WERI-Rb-1 (cell line): ENCODE data around the gene MFAP4.

Experiments used
- DNase-seq: peaks from one replicate; pipeline ENCODE4 v3.0.0-alpha.2; 2020
- H3K27ac ChIP-seq: fragments of 250-450 bp; sonication (Bioruptor Pico); 2 replicates; pipeline ENCODE4 v1.5.1; 2020; ENCODE audit warnings: mild to moderate bottlenecking, moderate library complexity
- H3K27me3 ChIP-seq: fragments of 250-450 bp; sonication (Bioruptor Pico); 2 replicates; pipeline ENCODE4 v1.5.1; 2021; ENCODE audit warnings: mild to moderate bottlenecking, low read depth, moderate library complexity; ENCODE audit not compliant: insufficient read depth, severe bottlenecking
- H3K36me3 ChIP-seq: fragments of 250-450 bp; sonication (Bioruptor Pico); 2 replicates; pipeline ENCODE4 v1.5.1; 2020; ENCODE audit warnings: mild to moderate bottlenecking, moderate library complexity
- H3K4me3 ChIP-seq: 2 replicates; pipeline ENCODE4 v1.5.1; 2011; ENCODE audit warnings: low read depth, mild to moderate bottlenecking, control low read depth, low read length
- H3K9me3 ChIP-seq: fragments of 250-450 bp; sonication (Bioruptor Pico); 2 replicates; pipeline ENCODE4 v1.5.1; 2021; ENCODE audit warnings: mild to moderate bottlenecking, moderate library complexity; ENCODE audit not compliant: severe bottlenecking
- CTCF ChIP-seq: IDR thresholded peaks from 2 replicates; pipeline ENCODE4 v1.5.1; 2011; ENCODE audit warnings: low read depth, mild to moderate bottlenecking, control low read depth, inconsistent platforms, low read length

MFAP4 gene

DNA sequence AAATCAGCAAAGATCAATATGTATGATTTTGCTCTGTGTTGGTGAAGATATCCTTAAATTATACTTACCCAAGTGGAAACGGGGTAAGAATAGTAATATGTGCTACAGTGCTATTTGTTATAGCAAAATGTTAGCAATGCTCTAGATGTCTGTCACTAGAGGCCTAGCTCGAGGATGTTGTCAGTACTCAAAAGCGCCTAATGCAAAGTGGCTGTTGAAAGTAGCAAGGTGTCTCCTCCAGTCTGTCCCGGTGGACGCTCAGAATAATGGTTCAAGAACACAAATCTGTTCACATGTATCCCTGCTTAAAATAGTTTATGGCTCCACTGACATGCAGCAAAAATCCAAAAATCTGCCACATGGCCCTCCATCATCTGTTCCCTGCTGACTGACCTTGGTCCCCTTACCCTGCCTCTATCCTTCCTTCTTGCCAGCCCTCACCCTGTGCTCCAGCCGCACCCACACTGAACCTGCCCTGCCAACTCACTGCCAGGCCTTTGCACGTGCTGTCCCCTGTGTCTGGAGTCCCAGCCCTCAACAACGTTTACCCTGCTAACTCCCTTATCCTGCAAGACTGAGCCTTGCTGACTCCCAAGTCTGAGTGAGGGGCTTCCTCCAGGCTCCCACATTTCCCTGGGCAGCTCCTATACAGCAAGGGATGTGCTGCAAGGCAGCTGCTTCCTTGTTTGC is 14.5 kb upstream of the MFAP4 start:
- TF ChIP-seq CTCF, result no peak
- DNase-seq, result no peak
- H3K27ac ChIP-seq, result no peak overlapping the region

DNA sequence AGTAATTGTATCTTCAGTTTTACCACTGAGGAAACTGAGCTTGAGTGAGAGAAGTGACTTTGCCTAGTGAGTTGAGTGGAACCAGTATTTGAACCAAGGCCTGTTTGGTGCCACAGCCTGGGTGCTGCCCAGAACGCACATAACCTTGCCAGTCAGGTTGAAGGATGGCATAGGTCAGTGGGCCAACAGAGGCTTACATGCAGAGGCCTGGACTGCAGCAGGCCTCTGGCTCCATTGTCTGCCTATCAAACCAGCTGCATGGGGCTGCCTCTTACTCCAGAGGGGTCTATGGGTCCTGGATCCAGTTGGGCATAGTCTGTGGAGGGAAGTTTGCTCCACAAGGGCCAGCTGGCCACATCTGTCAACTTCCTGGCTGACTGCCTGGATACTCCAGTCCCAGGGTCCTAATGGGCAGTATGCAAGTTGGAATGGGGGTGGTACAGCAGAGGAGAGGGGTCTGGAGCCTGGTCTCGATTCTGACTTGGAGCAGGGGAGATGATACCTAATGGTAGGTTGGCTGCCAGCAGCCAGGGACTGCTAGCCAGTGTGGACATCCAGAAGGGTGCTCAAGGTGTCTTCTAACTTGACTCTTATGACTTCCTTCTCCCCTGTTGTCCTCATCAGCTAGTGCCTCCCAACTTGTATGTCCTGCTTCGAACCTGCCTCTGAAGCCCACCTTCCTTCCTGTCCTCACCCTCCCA is 12.9 kb upstream of the MFAP4 start:
- H3K36me3 ChIP-seq, result no peaks in the 10 kb centered on the region
- DNase-seq, result no peak
- H3K9me3 ChIP-seq, result no peaks in the 10 kb centered on the region
- TF ChIP-seq CTCF, result no peak
- no peaks in the 10 kb centered on the region for H3K27me3 ChIP-seq
- no peak overlapping the region for H3K27ac ChIP-seq
- H3K4me3 ChIP-seq, result no peak overlapping the region

More for the DNA sequence above, 14.5 kb upstream of the MFAP4 start:
- H3K36me3 ChIP-seq, result no peaks in the 10 kb centered on the region
- H3K4me3 ChIP-seq, result no peak overlapping the region
- H3K27me3 ChIP-seq, result no peaks in the 10 kb centered on the region
- no peaks in the 10 kb centered on the region for H3K9me3 ChIP-seq

DNA sequence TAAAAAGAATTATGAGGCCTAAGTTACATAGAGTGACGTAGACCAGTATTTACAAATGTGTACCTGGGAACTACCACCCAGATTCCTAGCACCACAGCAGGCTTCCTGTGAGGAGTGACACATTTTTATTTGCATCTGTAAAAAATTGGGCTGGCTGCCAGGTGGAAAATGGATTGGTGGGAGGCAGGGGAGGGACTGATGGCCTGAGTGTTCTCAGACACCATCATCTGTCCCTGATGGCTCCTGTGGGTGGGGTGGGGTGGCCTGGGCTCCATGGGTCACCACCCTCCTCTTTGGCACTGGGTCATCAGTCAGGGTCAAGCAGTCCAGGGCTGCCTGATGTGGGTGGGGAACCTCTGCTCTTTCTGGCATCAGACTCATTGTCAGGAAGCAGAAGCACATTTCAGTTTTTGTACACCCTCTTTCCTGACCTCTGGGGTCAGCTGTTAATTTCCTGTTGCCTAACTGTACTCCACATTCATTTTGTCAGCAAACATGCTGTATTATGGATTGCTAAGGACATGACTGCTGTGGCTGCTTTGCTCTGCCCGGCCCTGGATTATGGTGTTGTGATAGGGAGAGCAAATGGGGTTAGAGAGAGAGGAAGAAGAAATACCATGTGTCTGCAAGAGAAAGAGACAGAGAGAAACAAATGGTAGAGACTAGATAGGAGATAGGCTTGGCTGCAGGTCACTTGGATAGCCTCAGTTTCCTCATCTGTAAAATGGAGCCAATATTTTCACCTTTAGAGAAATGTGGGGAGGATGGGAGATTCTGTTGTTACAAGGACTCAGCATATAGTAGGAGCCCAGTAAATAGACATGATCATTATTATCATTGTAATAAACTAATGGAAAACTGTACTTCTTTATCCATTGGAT is 11.6 kb upstream of the MFAP4 start:
- no peak for TF ChIP-seq CTCF
- Histone ChIP-seq H3K9me3 (no peaks in the 10 kb centered on the region), H3K27ac (no peak overlapping the region), H3K36me3 (no peaks in the 10 kb centered on the region), H3K27me3 (no peaks in the 10 kb centered on the region), H3K4me3 (no peak overlapping the region)
- DNase-seq, result no peak

DNA sequence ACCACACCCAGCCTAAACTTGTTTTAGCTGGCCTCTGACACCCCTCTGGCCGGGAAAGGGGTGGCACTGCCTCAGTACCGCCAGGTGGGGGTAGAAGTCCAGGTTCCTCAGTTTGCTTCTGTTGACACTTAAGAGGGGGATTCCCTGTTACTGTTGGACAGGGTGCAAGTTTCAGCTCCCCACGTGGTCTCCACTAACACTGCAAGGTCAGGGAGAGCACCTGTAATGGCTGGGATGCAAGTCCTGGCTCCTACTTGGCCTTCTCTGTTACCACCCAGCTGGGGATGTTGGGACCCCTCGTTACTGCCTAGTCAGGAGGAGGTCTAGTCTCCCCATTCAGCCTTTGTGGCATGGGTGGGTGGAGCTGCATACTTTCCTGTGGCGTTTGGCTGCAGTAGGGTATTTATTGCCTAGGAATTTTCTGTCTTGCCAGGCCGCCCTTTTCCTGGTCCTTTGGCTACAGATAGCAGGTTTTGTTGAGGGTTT is 10.6 kb upstream of the MFAP4 start:
- H3K27me3 ChIP-seq, result no peaks in the 10 kb centered on the region
- TF ChIP-seq CTCF, result no peak
- DNase-seq, result no peak
- H3K4me3 ChIP-seq, result no peak overlapping the region
- no peaks in the 10 kb centered on the region for H3K36me3 ChIP-seq
- no peaks in the 10 kb centered on the region for H3K9me3 ChIP-seq
- no peak overlapping the region for H3K27ac ChIP-seq

GRCh38 chr17:19392303-19392702 is 5.3 kb upstream of the MFAP4 start:
- DNase-seq, result no peak
- Histone ChIP-seq H3K27ac (no peak overlapping the region), H3K9me3 (no peaks in the 10 kb centered on the region), H3K27me3 (no peaks in the 10 kb centered on the region), H3K36me3 (no peaks in the 10 kb centered on the region), H3K4me3 (no peak overlapping the region)
- TF ChIP-seq CTCF, result no peak
